Tongue (tissue), 2 donors: ENCODE results near the gene ANKS1B. TPM values are rescaled to one million over a fixed set of nuclear protein-coding genes. Genes with fewer than 3 reads are reported as not detected.
"Not testable (repeated sequence)": the region's sequence is repeated elsewhere in the genome, so short reads cannot be mapped to it uniquely, and the experiment has no call there.

Experiments used
- DNase-seq: peaks from one replicate; pipeline ENCODE4 v3.0.0-alpha.2; 2015
- total RNA-seq: library from RNA; depleted of rRNA; stranded (reverse); fragments of >200 nt; gene quantifications from one replicate; pipeline ENCODE4 v1.2.3, GENCODE V29; 2014

The ANKS1B gene
- total RNA-seq, 1 donor from 2014 or later, result 16.5 TPM

DNA sequence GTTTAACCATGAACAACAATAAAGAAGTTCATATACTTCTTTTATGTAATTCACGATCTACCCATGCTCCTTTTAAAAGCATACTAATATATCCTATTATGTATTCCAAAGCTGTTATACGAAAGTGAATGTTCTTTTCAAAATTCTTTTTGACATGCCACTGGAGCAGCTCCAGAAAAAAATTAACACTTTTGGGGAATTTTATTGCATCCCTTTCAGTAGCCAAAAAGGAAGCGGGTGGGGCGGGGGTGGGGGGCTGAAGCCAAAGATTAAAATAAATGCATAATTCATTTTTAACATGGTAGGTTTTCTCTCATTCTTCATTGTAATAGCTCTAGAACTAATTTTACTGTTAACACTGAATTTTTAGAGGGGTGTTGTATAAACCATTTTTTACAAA lies 123.0 kb downstream of the ANKS1B start:
- no peak for DNase-seq

GRCh38 chr12:99859126-99859525 lies 125.6 kb downstream of the ANKS1B start:
- no peak for DNase-seq

DNA sequence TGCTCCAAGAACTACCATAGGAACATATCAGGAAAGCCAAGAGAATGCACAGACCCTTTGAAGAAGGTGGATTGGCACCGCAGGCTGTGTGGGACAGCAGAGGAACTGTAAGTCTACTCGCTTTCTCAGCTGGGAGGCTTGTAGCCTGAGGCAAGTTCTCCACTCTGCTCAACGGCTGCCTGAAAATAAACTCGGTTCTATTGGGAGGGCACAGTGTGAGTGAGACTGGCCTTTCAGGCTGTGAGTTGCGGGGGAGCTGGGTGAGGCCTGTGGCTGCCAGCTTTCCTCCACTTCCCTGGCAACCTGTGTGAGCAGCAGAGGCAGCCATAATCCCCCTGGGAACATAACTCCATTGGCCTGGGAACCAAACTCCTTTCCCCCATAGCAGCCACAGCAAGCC lies 132.1 kb downstream of the ANKS1B start:
- DNase-seq, result no peak

- DNase-seq, result no peak
Measured at GRCh38 chr12:99847936-99848335, 136.8 kb downstream of the ANKS1B start.

- no peak for DNase-seq
Measured at GRCh38 chr12:99834710-99835109, 150.0 kb downstream of the ANKS1B start.

- no peak for DNase-seq
Measured at GRCh38 chr12:99833397-99833796, 151.3 kb downstream of the ANKS1B start.

DNA sequence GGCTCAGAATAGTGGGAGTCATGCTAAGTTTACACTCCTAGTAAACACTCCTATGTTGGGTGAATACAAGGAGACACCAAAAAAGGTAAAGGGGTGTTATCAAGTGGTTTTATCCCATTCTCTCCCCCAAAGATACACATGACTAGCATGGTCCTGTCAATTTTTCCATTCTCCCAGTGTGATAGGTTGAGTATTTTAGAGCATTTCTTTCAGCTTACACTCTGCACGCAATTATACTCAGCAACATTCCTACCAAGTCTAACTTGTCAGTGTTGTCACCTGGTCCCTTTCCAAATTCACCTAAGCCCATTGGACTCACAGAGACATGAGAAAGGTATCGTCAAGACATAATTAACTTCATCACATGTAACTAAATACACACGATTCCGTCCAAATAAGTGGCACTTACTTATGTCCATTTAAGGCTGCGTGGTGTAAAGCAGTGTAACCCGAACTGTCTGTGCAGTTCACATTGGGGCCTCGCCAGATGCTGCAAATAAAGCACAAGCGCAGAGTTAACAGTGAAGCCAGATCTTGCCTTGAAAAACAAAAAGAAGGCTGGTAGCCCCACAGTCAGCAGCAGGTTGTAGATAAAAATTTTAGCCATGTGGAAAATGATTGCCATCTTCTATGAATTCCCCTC lies 159.7 kb downstream of the ANKS1B start:
- DNase-seq, result peak; percentile 29

DNA sequence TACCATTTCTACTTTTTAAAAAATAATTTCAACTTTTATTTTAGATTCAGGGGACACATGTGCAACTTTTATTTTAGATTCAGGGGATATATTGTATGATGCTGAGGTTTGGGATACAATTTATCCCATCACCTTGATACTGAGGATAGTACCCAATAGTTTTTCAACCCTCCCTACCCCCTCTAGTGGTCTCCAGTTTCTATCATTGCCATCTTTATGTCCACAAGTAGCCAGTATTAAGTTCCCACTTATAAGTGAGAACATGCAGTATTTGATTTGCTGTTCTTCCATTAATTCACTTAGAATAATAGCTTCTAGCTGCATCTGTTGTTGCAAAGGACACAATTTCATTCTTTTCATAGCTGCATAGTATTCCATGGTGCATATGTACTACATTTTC lies 162.5 kb downstream of the ANKS1B start:
- DNase-seq, result no peak

DNA sequence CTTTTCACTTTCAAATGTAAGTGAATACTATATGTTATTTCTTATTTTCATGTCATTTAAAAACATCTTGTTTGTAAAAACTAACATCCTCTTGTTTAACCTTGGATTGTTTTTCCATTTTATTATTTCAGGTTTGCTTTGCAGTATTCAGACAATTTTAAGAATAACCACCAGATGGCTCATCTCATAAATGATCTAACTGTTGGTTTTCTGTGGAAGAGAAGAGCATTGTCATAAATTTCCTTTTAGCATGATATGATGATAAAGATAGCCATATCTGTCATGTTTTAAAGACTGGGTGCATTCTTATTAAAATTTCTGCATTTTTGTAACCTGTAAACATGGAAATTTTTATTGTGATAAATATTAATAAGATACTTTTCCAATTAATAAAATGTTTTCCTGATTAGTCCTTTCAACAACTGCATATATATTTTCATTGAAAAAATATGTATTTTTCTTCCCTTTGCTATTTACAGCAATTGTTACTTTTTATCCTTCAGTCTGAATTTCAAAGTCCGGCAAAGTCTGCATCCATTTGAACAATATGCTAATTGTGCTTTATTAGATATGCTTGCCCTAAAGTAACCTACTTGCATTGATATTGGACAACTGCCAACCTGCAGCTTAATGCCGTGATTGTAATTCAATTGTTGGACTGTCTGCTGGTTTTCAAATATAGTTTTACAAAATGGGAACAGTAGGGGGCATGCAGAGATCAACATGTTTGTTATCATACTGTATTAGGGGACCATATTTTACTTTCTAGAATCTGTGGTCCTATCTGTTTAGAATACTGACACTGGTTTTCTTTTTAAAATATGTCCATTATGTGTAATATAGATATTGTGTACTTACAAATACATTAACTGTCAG lies 173.8 kb downstream of the ANKS1B start:
- DNase-seq, result peak; percentile 51

DNA sequence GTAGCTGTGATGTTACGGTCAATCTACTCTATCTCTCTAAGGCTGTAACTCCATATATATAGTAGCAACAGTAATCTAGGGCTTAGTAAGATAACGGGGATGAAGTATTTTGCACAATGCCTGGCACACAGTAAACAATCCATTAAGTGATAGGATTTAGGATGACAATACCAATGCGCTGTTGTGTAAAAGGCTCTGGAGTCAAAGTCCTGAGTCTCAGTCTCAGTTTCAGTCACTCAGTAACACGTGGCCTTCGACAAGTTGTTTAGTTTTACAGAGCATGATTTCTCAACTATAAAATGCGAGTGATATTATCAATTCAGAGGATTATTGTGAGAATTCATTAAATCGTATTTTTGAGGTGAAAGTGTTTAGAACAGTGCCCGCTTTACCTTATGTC lies 174.8 kb downstream of the ANKS1B start:
- DNase-seq, result no peak

DNA sequence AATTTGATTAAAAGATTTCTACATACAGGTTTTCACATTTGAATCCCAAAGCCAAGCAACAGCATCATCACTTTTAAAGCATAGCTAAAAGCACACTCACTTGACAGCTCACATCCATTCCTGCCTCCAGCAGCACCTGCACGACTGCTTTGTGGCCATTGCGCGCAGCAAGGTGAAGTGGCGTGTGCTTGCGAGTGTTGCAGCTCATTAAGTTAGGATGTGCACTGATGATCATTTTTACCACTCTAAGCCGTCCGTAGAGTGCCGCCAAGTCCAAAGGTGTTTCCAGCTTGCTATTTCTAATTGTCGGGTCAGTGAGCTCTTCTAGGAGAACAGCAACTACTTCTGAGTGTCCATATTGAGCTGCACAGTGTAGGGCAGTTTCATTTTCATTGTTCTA lies 178.4 kb downstream of the ANKS1B start:
- DNase-seq, result no peak

GRCh38 chr12:99804715-99805114 lies 180.0 kb downstream of the ANKS1B start:
- no peak for DNase-seq

GRCh38 chr12:99800605-99801004 lies 184.1 kb downstream of the ANKS1B start:
- DNase-seq, result no peak

- not testable (repeated sequence) for DNase-seq
Measured at GRCh38 chr12:99797931-99798330, 186.8 kb downstream of the ANKS1B start.

DNA sequence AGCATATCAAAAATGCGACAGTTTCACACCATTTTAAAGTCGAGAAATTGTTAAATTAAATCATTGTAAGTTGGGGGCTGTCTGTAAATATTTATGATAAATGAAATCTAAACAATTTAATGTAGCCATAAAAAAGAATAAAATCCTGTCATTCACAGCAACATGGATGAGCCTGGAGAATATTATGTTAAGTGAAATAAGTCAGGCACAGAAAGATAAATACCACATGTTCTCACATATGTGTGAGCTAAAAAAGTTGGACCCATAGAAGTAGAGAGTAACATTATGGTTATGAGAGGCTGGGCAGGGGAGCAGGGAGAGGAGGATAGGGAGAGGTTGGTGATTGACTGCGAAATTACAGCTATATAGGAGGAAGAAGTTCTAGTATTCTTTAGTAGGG lies 201.3 kb downstream of the ANKS1B start:
- DNase-seq, result no peak

DNA sequence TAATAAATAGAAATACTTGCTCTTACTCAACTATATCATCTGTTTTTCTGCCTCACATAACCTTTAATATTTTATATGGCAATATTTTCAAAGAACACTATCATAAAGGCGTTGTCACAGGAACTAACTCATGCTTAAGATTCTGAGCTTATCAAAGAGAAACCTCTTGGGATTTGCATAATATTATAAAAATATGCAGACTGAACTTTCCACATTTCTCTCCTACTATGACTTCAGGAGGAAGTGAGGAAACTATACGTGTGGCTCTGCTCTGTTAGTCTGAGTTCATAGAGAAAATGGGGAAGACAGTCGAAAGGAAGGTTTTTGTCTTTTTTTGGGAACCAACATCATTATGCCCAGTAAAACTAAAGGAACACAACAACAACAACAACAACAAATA lies 212.5 kb downstream of the ANKS1B start:
- DNase-seq, result no peak

GRCh38 chr12:99771659-99772058 lies 213.1 kb downstream of the ANKS1B start:
- DNase-seq, result no peak

GRCh38 chr12:99769396-99769980 lies 215.2 kb downstream of the ANKS1B start:
- no peak for DNase-seq

DNA sequence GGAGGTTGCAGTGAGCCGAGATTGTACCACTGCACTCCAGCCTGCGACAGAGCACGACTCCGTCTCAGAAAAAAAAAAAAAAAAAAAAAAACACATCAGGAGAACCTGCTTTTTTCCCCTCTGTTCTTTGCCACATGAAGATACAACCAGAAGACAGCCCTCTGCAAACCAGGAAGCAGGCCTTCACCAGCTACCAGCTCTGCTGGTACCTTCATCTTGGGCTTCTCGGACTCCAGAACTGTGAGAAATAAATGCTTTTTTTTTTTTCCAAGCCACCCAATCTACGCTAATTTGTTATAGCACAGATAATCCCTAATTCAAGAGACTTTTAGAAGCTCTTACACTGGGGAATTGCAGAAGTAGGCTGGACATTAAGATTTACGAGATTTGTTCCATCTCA lies 216.0 kb downstream of the ANKS1B start:
- DNase-seq, result no peak

DNA sequence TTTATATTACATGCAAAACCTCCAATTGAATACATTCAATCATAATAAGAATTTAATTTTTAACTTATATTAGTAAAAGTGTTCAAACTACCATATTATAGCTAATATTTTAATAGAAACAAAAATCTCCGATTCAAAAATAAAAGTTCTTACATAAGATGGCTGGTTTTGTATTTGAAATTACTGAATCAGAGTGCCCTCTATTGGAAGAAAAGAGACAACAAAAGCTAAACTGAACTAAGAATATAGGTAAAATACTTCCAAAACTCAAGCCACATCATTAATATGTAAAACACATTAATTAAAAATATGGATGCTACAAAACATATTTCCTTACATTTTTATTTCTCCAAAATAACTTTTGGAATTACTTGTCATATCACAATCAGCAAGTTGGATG lies 216.9 kb downstream of the ANKS1B start:
- DNase-seq, result peak; percentile 43

GRCh38 chr12:99766408-99766807 lies 218.3 kb downstream of the ANKS1B start:
- no peak for DNase-seq

DNA sequence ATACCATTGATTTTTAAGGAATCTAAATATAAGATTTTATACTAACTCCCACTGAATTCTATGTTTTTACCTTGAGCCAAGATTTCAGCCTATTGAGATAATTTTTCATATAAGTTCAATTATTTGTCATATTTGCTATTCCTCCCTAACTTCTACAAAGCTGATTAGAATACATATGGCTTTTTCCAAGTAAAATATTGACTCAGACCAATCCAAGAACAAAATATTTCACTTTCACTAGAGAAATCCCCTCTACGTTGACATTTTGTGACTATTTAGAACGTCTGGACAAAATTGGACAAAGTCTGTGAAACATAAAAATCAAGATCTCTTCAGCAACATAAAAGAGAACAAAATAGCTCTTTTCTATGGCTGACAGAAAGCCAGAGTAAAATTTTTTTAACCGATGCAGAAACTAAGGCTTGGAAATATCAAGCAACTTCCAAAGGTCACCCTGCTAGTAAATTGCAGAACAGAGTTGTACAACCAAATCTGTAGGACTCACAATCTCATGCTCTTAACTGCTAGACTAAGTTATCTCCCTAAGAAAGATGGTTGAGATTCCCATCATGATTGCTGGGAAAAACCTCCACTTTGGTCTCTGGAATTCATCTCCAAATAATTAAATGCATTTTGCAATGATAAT lies 219.1 kb downstream of the ANKS1B start:
- DNase-seq, result no peak

DNA sequence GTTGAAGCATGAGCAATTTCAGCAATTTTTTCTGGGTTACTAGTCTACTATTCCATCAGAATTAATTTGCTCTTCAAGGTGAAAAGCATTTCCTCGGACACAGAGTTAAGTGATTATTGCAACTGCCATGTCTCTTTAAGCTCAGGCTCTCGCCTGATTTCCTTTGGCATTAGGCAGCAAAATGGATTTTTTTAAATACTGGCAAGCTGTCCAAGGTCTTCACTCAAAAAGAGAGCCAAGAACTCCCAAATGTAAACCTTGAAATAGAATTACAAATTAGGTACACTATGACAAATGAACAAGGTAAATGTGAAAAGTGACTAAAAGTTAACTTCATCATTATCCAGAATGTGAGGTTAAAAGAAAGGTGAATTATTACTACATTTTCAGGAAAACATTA lies 225.3 kb downstream of the ANKS1B start:
- no peak for DNase-seq
